Pancreas (tissue), 10 donors: ENCODE measurements around the gene HSPB7. TPM values are rescaled to one million over a fixed set of nuclear protein-coding genes. Genes with fewer than 3 reads are reported as not detected.
"Not testable (repeated sequence)": the region's sequence is repeated elsewhere in the genome, so short reads cannot be mapped to it uniquely, and the experiment has no call there.

Experiments used
- ATAC-seq, 4 donors: fragments of 200-7000 bp; cut with Tn5 transposase; one replicate each; pipeline versions ENCODE4 v1.8.0 to v1.9.1; 2020; ENCODE audit warnings: mild to moderate bottlenecking in 4 of 4, moderate library complexity in 4 of 4
- DNase-seq, 6 donors: peaks; one replicate each; pipeline ENCODE4 v3.0.0-alpha.2; 2020
- FAIRE-seq: peaks from 2 replicates; lab custom pipeline; 2012; peaks lifted over from hg19 to GRCh38; lab: Jason Lieb, UNC
- H3K27ac ChIP-seq, 4 donors: fragments of 200-600 bp; sonication (generic); 1 replicate in 3 of 4; 2 replicates in 1 of 4; pipeline versions ENCODE4 v1.5.0 to v1.8.0; 2020
- H3K27me3 ChIP-seq, 4 donors: fragments of 200-600 bp; one replicate each; pipeline ENCODE4 v1.8.0; 2021
- H3K36me3 ChIP-seq, 3 donors: fragments of 200-600 bp; sonication (generic) in 1 of 3; one replicate each; pipeline versions ENCODE4 v1.5.0 to v1.8.0; 2020 to 2021
- H3K4me1 ChIP-seq, 3 donors: fragments of 200-600 bp; one replicate each; pipeline ENCODE4 v1.8.0; 2021
- H3K4me3 ChIP-seq, 4 donors: fragments of 200-600 bp; sonication (generic) in 2 of 4; one replicate each; pipeline versions ENCODE4 v1.5.0 to v1.8.0; 2020 to 2021
- H3K9me3 ChIP-seq, 4 donors: fragments of 200-600 bp; one replicate each; pipeline ENCODE4 v1.8.0; 2021
- CTCF ChIP-seq, 4 donors: fragments of 200-600 bp; sonication (generic) in 3 of 4; IDR thresholded peaks; one replicate each; pipeline versions ENCODE4 v1.5.0 to v1.8.0; 2021; ENCODE audit warnings: antibody characterized with exemption in 4 of 4
- WGBS, 2 donors: extraction: QIAGEN DNeasy Blood & Tissue Kit; methylation state at CpG; one replicate each; pipeline ENCODE4 v1.1.7; 2013; 5-methylcytosine and 5-hydroxymethylcytosine counted together
- intact Hi-C, 3 donors: fragments of 100-400 bp; cut with DNase I; formaldehyde crosslinking; loops; one replicate each; pipeline versions ENCODE4 v1.11.1 to v1.14.2; 2022
- polyA plus RNA-seq, 2 donors: library from polyadenylated mRNA; stranded (reverse); fragments of 200-250 nt; gene quantifications; one replicate each; pipeline ENCODE4 v1.2.3, GENCODE V29; 2013
- total RNA-seq, 6 donors: library from RNA; stranded (reverse); fragmentation: NEBNext Ultra II Directional in 4 of 6; extraction: Animal tissue kit (Norgen Biotek cat#: 25700) in 4 of 6; gene quantifications; one replicate each; pipeline versions ENCODE4 v1.2.1 to v1.2.4, GENCODE V29; 2021 to 2023
- donor health status: healthy with polysubstance abuse.
- donor health status: DM: no; HTN: no; CAD: no; lungs with moderate emphysema.
- donor health status: DM: no; HTN: no; CAD: no.
- donor health status: control.
- donor health status: control.
- donor health status: Bipolar disorder and iron deficiency.
- donor health status: DM: yes; HTN: yes; CAD: no.
- donor health status: DM: no; HTN: no; CAD: no.
- donor health status: DM: no; HTN: no; CAD: no.
- donor health status: DM: yes; HTN: yes; CAD: no.

Gene HSPB7
- total and polyA plus RNA-seq, 8 donors: 0.65 to 10.9 (median 2.2) TPM

GRCh38 chr1:16061266-16061665, 43.4 kb upstream of the HSPB7 start:
- 67 to 70% methylated on average over 3 of the region's 3 CpGs for WGBS, 2 donors
- TF ChIP-seq CTCF (IDR thresholded peaks at IDR 0.05): no peak
- Histone ChIP-seq H3K27me3 (no peaks in the 10 kb centered on the region), H3K4me3 (no peak overlapping the region), H3K9me3 (no peaks in the 10 kb centered on the region), H3K27ac (no peak overlapping the region), H3K4me1 (peaks cover 0 to 8% (median 3%) of the 10 kb centered on the region in 3 donors), H3K36me3 (no peaks in the 10 kb centered on the region)
- FAIRE-seq (no peak), DNase-seq (peak in 1 of 6 donors; percentile 30), ATAC-seq (peak in 1 of 4 donors; percentile 17)
- intact Hi-C loops: no loop called here

GRCh38 chr1:16058394-16059120, 40.7 kb upstream of the HSPB7 start:
- H3K4me3 ChIP-seq, H3K27me3 ChIP-seq, H3K27ac ChIP-seq, DNase-seq, FAIRE-seq, H3K9me3 ChIP-seq, ATAC-seq, H3K4me1 ChIP-seq, H3K36me3 ChIP-seq: not testable (repeated sequence)
- 54 to 58% methylated on average over 15 of the region's 20 CpGs for WGBS, 2 donors
- intact Hi-C loops: loop anchor here in 1 of 3 donors (5.0 kb wide), 1 partner anchor 51 kb away; no protein-coding TSS in a partner anchor

- not testable (repeated sequence) for FAIRE-seq, H3K4me1 ChIP-seq, H3K4me3 ChIP-seq, ATAC-seq, H3K9me3 ChIP-seq, DNase-seq, H3K36me3 ChIP-seq, H3K27ac ChIP-seq, H3K27me3 ChIP-seq
- WGBS, 2 donors: 48 to 56% methylated on average over 6 to 7 of the region's 7 CpGs
- intact Hi-C loops: loop anchor here in 1 of 3 donors (5.0 kb wide), 1 partner anchor 50 kb away; no protein-coding TSS in a partner anchor
Measured at GRCh38 chr1:16057314-16057915, 39.6 kb upstream of the HSPB7 start.

GRCh38 chr1:16056521-16056912, 38.7 kb upstream of the HSPB7 start:
- DNase-seq, FAIRE-seq, ATAC-seq, H3K36me3 ChIP-seq, H3K4me1 ChIP-seq, H3K27ac ChIP-seq, H3K9me3 ChIP-seq, H3K4me3 ChIP-seq, H3K27me3 ChIP-seq: not testable (repeated sequence)
- intact Hi-C loops: loop anchor here in 1 of 3 donors (5.0 kb wide), 1 partner anchor 49 kb away; no protein-coding TSS in a partner anchor
- WGBS, 2 donors: 43 to 49% methylated on average over 2 to 3 of the region's 4 CpGs

- peak; percentile 83 to 95 (median 94) for ATAC-seq
- H3K4me3 ChIP-seq: no peak overlapping the region
- no peak for FAIRE-seq
- peak; percentile 84 to 95 (median 92) for TF ChIP-seq CTCF (IDR thresholded peaks at IDR 0.05)
- 39 to 45% methylated on average over 16 to 18 of the region's 18 CpGs for WGBS, 2 donors
- H3K4me1 ChIP-seq: no peaks in the 10 kb centered on the region
- no peak overlapping the region for H3K27ac ChIP-seq
- H3K9me3 ChIP-seq: no peaks in the 10 kb centered on the region
- DNase-seq: peak; percentile 83 to 96 (median 93)
- intact Hi-C loops: loop anchor here in 1 of 3 donors (5.0 kb wide), 1 partner anchor 49 kb away; no protein-coding TSS in a partner anchor
- H3K27me3 ChIP-seq: no peaks in the 10 kb centered on the region
- no peaks in the 10 kb centered on the region for H3K36me3 ChIP-seq
Measured at GRCh38 chr1:16055613-16056520, 38.0 kb upstream of the HSPB7 start.
